Measurements from ENCODE around the gene PSMD10. TPM values are rescaled to one million over a fixed set of nuclear protein-coding genes. Genes with fewer than 3 reads are reported as not detected.

The PSMD10 gene
- total RNA-seq, 2 experiments from 2014 or later: 29.8 to 43.9 TPM

- H3K79me2 ChIP-seq (ENCODE audit: insufficient read depth, low read depth, low read length): no peaks in the 10 kb centered on the region
- H3K9me2 ChIP-seq (ENCODE audit: insufficient read depth, low read length): no peaks in the 10 kb centered on the region
- TF ChIP-seq CTCF (conservative IDR thresholded peaks at IDR 0.05; ENCODE audit: low read length): no peak
- no TSS peak for BruUV-seq (replicated peaks)
- peaks cover 14% of the 10 kb centered on the region for H3K4me1 ChIP-seq (ENCODE audit: insufficient read depth, low read length, poor library complexity, severe bottlenecking)
- POLR2A ChIA-PET: no interaction called here
- DNase-seq (ENCODE audit: low spot score): no peak
- no peak overlapping the region for H3K4me3 ChIP-seq (ENCODE audit: low read depth, low read length, poor library complexity, severe bottlenecking)
- H3K4me2 ChIP-seq (ENCODE audit: low read length): peak overlapping the region; percentile 34
- H4K20me1 ChIP-seq (ENCODE audit: insufficient read depth, low read length): no peaks in the 10 kb centered on the region
- H3K36me3 ChIP-seq (ENCODE audit: insufficient read depth, low read length): no peaks in the 10 kb centered on the region
- H2AFZ ChIP-seq (ENCODE audit: low read length): peak overlapping the region; percentile 69
- H3K27ac ChIP-seq (ENCODE audit: low read depth, low read length, poor library complexity, severe bottlenecking): no peak overlapping the region
- H3K9me3 ChIP-seq (ENCODE audit: low read length): no peaks in the 10 kb centered on the region
- intact Hi-C loops (cut with micrococcal nuclease; ENCODE audit: unreplicated experiment): no loop called here
- CTCF ChIA-PET (ENCODE audit: unreplicated experiment): no interaction called here
Observed at GRCh38 chrX:108105473-108105872, 14.1 kb upstream of the PSMD10 start.

- Histone ChIP-seq H2AFZ (ENCODE audit: low read length) (no peak overlapping the region), H3K4me2 (ENCODE audit: low read length) (no peak overlapping the region), H3K4me3 (ENCODE audit: low read depth, low read length, poor library complexity, severe bottlenecking) (no peak overlapping the region), H3K4me1 (ENCODE audit: insufficient read depth, low read length, poor library complexity, severe bottlenecking) (peaks cover 3% of the 10 kb centered on the region), H3K9me3 (ENCODE audit: low read length) (no peaks in the 10 kb centered on the region), H3K79me2 (ENCODE audit: insufficient read depth, low read depth, low read length) (no peaks in the 10 kb centered on the region; the same call in 1 of the 2 replicates), H3K27ac (ENCODE audit: low read depth, low read length, poor library complexity, severe bottlenecking) (no peak overlapping the region), H3K9me2 (ENCODE audit: insufficient read depth, low read length) (no peaks in the 10 kb centered on the region), H4K20me1 (ENCODE audit: insufficient read depth, low read length) (no peaks in the 10 kb centered on the region), H3K36me3 (ENCODE audit: insufficient read depth, low read length) (no peaks in the 10 kb centered on the region)
- no peak for DNase-seq (ENCODE audit: low spot score)
- ChIA-PET POLR2A (no interaction called here), CTCF (ENCODE audit: unreplicated experiment) (no interaction called here)
- no TSS peak for BruUV-seq (replicated peaks)
- TF ChIP-seq EZH2phosphoT487 (IDR thresholded peaks at IDR 0.05; ENCODE audit: borderline replicate concordance, low read depth, low read length) (no peak), CTCF (conservative IDR thresholded peaks at IDR 0.05; ENCODE audit: low read length) (no peak)
- intact Hi-C loops (cut with micrococcal nuclease; ENCODE audit: unreplicated experiment): no loop called here
Observed at GRCh38 chrX:108097380-108097779, 6.0 kb upstream of the PSMD10 start.

- H3K9me2 ChIP-seq (ENCODE audit: insufficient read depth, low read length): no peaks in the 10 kb centered on the region
- H3K4me1 ChIP-seq (ENCODE audit: insufficient read depth, low read length, poor library complexity, severe bottlenecking): peaks cover 5% of the 10 kb centered on the region
- H3K4me3 ChIP-seq (ENCODE audit: low read depth, low read length, poor library complexity, severe bottlenecking): peak overlapping the region; percentile 83
- H2AFZ ChIP-seq (ENCODE audit: low read length): peak overlapping the region; percentile 86
- H4K20me1 ChIP-seq (ENCODE audit: insufficient read depth, low read length): no peaks in the 10 kb centered on the region
- H3K4me2 ChIP-seq (ENCODE audit: low read length): peak overlapping the region; percentile 89
- H3K27ac ChIP-seq (ENCODE audit: low read depth, low read length, poor library complexity, severe bottlenecking): no peak overlapping the region
- DNase-seq (ENCODE audit: low spot score): no peak
- ChIA-PET CTCF (ENCODE audit: unreplicated experiment) (interaction anchor here (0.6 kb wide), 1 partner anchor 1694 kb away, joined by 3 read pairs; no protein-coding TSS in a partner anchor), POLR2A (interaction anchor here (1.0 kb wide), 1 partner anchor 36 kb away, joined by 3 read pairs; no protein-coding TSS in a partner anchor)
- TF ChIP-seq CTCF (conservative IDR thresholded peaks at IDR 0.05; ENCODE audit: low read length) (no peak), EZH2phosphoT487 (IDR thresholded peaks at IDR 0.05; ENCODE audit: borderline replicate concordance, low read depth, low read length) (no peak)
- BruUV-seq (replicated peaks): TSS peak; percentile 67
- peaks cover 17% of the 10 kb centered on the region for H3K36me3 ChIP-seq (ENCODE audit: insufficient read depth, low read length)
- no peaks in the 10 kb centered on the region for H3K9me3 ChIP-seq (ENCODE audit: low read length)
- peaks cover 24% of the 10 kb centered on the region for H3K79me2 ChIP-seq (ENCODE audit: insufficient read depth, low read depth, low read length)
- intact Hi-C loops (cut with micrococcal nuclease; ENCODE audit: unreplicated experiment): loop anchor here (5.0 kb wide), 1 partner anchor 1480 kb away; the partner anchor contains the start of gene RADX
Observed at GRCh38 chrX:108091878-108092291, 543 bp upstream of the PSMD10 start.
